GM18520 (cell line): ENCODE data around the gene MTA1.

Source experiments
- ATAC-seq: cut with Tn5 transposase; IDR thresholded peaks from one replicate; pipeline ENCODE4 v1.9.1; 2021; ENCODE audit not compliant: unreplicated experiment

MTA1 gene

DNA sequence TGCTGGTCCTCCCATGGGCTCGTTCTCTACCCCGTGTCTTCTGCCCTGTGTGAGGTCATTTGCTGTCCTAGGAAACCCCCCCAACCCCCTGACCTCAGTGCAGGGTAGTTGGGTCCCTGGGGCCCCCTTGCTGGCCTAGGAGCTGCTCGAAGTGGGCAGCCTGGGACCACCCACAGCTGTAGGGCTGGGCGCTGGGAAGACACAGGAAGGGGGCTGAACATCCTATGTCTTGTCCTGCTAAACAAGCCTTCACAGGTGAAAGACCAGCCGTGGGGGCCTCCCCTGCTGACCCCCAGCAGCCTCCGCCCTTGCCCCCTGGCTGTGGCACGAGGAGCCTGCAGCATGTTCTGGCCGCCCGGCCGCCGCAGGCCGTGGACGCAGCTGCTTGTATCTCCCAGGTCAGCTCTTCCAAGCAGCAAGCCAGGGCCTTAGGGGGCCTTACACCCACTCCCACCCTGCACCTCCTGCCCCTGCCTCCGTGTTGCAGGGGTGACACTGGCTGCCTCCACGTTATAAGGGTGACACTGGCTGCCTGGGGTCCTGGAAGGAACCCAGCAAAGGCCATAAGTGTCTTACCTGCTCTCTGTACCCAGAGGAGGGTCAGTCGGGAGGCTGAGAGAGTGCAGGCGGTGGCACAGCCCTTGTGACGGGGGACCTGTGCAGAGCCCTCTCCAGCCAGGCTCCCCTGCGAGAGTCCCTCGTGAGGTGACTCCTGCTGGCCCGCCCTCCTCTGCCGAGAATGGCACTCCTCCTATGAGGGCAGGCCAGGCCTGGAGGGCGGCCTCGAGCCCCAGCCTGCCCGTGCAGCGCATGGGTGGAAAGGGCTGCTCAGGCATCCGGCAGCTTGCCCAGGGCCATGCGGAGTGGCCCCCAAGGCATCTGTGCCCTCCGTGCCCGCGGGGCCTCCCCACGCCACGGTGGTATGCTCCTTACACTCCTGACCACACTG lies 32.8 kb upstream of the MTA1 start:
- no peak for ATAC-seq

- ATAC-seq: no peak
Measured at GRCh38 chr14:105387530-105387922, 32.1 kb upstream of the MTA1 start.

- ATAC-seq: no peak
Measured at GRCh38 chr14:105388110-105388951, 31.3 kb upstream of the MTA1 start.

- ATAC-seq: no peak
Measured at GRCh38 chr14:105388976-105389375, 30.7 kb upstream of the MTA1 start.

GRCh38 chr14:105389534-105389933 lies 30.1 kb upstream of the MTA1 start:
- ATAC-seq: no peak

DNA sequence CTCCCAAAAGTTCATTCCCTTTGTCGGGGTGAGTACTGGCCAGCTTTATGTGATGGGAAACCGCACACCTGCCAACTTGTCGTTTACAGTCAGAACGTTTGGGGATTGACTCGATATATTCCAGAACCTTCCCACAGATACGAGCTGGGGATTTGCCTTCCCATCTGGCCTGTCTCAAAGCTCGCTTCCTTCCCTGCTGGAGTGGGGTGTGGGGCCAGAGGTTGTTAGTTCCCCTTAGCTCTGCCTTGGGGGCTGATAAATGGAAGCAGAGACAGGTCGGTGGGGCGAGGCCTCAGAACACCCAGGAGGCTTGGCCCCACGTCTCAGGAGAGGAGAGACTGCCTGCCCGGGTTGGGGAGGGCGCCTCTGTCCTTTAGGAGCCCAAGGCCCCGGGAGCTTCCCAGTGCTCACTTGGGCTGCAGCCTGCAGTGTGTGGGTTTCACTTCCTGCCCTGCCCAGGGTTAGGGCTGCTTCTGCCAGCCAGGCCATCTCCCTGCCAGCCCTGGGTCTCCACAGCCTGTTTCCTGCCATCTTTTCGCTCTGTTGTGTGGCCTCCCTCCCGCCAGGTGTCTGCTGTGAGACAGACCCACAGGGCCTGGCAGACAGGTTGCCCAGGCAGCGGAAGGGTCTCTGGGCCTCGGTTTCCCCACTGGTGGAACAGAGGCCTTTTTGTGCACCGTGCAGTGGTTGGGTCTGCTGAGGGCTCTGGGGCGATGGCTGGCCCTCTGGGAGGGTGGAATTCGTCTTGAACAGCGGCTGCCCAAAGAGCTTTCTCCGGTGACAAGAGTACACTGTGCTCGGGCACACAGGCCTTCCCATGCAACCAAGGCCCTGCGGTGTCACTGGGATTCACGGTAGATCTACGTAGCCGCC lies 29.4 kb upstream of the MTA1 start:
- no peak for ATAC-seq

- no peak for ATAC-seq
Measured at GRCh38 chr14:105390849-105391500, 28.7 kb upstream of the MTA1 start.

GRCh38 chr14:105391541-105391940 lies 28.1 kb upstream of the MTA1 start:
- ATAC-seq: no peak

DNA sequence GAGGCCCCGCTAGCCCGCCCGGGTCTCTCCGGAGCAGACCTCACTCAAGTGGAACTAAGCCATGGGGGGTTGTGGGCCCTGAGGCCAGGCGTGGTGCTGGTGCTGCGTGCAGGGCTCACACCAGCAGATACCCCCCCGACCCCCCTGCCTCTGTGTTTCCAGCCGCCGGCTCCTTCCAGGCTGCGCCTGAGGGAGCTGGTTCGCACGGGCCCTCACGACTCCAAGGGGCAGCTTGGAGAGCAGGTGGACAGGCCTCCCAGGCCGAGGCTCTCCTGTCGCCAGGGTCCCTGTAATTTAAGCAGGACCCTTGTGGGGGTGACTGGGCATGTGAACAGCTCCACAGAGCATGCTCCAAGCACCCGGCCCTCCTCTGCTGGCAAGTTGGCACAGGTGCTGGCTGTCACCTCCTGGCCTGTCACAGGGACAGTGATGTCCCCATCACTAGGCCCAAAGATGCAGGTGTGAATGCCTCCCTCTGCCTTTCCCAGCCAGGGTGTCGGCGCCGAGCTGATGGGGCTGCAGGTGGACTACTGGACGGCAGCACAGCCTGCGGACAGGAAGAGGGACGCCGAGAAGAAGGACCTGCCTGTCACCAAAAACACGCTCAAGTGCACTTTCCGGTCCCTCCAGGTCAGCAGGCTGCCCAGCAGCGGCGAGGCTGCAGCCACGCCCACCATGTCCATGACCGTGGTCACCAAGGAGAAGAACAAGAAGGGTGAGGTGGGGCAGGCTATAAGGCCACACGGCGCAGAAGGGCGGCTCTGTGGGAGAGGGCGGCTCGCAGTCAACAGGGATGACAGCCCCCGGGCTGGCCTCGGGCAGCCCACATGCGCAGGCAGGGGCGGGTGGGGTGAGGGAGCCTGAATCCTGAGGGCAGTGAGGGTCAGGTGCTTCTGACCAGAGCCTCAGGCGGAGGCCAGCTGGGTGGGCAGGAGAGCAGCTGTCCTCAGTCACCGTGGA lies 27.2 kb upstream of the MTA1 start:
- ATAC-seq: no peak

DNA sequence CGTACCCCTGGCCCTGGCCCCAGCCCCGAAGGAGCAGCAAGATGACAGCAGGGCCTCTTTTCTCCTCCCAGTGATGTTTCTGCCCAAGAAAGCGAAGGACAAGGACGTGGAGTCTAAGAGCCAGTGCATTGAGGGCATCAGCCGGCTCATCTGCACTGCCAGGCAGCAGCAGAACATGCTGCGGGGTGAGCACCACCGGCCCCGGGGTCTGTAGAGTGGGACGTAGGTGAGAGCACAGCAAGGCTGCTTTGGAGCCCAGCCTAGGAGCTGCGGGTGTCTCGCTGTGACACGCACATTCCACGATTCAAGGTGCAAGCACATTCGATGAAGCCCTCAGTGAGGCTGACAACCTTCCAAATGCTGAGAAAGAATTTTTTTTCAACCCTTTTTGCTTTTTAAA lies 26.5 kb upstream of the MTA1 start:
- ATAC-seq: no peak

- ATAC-seq: no peak
Measured at GRCh38 chr14:105394714-105395537, 24.7 kb upstream of the MTA1 start.

DNA sequence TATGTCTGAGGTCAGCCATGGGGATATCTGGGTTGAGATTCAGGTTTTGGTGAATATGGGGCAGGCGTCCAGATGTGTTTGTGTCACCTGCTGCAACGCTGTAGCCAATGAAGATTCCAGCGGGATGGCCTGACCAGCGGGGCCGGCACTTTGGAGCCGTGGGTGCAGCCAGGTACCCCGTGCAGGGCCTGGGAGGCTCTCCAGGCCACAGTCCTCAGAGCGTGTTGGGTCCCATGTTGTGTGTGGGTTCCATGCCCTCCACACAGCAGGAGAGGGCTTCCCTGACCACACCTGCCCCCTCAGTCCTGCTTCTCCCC lies 24.1 kb upstream of the MTA1 start:
- no peak for ATAC-seq

DNA sequence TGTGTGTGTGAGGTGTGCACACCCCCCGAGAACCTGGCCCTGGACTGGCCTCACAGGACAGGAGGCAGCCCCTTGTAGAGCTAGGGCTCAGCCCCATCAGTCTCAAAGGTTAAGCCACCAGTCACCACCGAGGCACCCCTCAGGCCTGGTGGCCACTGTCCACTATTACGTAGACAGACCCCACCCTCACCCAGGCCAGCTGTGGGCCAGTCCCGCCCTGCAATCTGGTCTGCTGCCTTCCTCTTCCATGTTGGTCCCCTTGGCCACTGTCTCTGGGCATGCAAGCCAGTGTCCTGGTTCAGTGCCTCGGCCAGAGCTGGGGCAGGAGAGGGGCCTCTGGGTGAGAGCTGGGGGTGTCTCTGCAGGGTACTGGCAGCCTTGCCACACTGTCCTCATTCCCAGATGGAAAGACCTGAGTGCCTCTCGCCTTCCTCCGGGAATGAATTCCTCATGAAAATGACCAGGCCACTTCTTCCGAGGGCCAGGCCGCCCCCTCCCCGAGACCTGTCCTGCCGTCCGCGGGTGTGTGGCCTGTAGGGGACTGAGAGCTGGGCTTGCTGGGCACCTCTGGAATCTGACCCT lies 22.2 kb upstream of the MTA1 start:
- no peak for ATAC-seq

- peak; percentile 59 for ATAC-seq
Measured at GRCh38 chr14:105398044-105398725, 21.4 kb upstream of the MTA1 start, which contains the start of gene TEX22. Gene TEX22 (plus strand): TSS chr14:105398538. CDS start chr14:105399341, 803 bp downstream.

GRCh38 chr14:105398726-105399465 lies 20.7 kb upstream of the MTA1 start:
- ATAC-seq: peak; percentile 21

- ATAC-seq: no peak
Measured at GRCh38 chr14:105399466-105399775, 20.2 kb upstream of the MTA1 start.

GRCh38 chr14:105400016-105400415 lies 19.6 kb upstream of the MTA1 start:
- no peak for ATAC-seq
